HG03025 (cell line): ENCODE data around the gene TMEM233.

Experiments used
- ATAC-seq: cut with Tn5 transposase; IDR thresholded peaks from one replicate; pipeline ENCODE4 v1.9.1; 2021; ENCODE audit warnings: mild to moderate bottlenecking, moderate library complexity; ENCODE audit not compliant: unreplicated experiment, low FRiP score

TMEM233 gene

DNA sequence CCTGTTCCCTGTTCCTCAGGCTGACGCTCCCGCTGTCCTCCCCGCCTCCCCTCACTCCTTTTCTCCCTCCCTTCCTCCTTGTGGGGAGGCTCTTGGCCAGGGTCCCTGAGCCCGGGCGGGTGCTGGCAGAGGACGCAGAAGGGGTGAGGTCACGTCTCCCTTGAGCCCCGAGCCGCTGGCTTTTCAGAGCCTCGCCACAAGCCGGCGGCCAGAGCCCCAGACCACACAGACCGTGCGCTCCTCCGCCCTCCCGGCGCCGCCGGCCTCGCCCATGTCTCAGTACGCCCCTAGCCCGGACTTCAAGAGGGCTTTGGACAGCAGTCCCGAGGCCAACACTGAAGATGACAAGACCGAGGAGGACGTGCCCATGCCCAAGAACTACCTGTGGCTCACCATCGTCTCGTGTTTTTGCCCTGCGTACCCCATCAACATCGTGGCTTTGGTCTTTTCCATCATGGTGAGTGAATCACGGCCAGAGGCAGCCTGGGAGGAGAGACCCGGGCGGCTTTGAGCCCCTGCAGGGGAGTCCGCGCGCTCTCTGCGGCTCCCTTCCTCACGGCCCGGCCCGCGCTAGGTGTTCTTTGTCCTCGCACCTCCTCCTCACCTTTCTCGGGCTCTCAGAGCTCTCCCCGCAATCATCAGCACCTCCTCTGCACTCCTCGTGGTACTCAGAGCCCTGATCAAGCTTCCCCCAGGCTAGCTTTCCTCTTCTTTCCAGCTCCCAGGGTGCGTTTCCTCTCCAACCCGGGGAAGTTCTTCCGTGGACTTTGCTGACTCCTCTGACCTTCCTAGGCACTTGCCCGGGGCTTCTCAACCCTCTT, at the start of gene TMEM233:
Gene TMEM233, plus strand, starts transcription at position 197 of the 821 bp plus-strand sequence. Its CDS starts 75 bp downstream, at position 272.
- ATAC-seq, result no peak

DNA sequence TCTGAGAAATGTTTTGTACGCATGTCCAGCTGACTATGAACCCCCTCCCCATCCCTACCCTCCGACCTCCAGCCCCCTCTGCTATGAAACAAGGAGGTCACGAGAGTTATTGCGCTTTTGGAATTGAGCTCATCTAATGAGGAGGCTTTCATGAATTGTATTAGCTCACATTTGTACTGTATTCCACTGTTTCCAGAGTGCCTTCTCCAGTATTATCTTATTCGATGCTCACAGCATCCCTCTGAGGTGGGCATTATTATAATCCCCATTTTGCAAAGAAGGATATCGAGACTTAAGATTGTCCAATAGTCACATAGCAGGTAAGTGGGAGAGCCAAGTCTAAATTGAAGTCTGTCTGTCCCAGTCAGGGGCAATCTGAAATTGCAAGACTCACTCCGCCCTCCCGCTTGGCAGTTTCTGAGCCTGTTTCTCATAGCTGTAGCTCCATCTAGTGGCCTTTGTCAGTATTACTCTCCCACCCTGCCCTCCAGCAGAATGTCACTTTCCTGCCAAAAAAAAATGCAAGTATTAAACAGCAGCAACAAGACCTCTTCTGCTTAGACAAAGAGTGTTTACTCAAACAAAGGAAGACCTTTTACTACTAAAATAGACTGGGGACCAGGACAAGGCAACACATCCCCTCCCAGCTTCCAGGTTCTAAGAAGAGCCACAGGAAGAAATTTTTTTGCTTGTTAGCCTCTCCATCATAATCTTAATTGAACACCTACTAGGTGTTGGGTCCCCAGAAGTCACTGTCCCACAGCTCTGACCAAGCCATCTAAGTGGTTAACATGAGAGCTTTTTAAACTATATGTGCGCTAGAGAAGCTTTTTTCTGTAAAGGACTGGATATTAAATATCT, 48.6 kb upstream of the TMEM233 start:
- ATAC-seq, result no peak

GRCh38 chr12:119546340-119546739, 47.2 kb upstream of the TMEM233 start:
- ATAC-seq, result no peak

GRCh38 chr12:119547001-119547400, 46.6 kb upstream of the TMEM233 start:
- ATAC-seq, result no peak

DNA sequence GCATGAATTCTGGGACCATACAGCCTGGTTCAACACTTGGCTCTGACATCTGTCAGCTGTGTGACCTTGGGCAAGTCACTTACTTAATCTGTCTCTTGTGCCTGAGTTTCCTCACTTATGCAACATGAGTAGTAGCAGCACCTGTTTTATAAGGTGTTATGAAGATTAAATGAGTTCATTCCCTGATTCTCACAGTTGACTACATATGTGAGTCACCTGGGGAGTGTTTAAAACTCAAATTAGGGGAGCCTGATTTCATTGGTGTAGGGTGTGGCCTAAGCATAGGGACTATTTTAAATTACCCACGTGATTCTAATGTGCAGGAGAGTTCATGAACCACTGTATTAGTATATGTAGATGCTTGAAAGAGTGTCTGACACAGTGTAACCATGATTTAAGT, 36.7 kb upstream of the TMEM233 start:
- ATAC-seq, result no peak

- ATAC-seq, result no peak
These were observed 28.2 kb upstream of the TMEM233 start for GRCh38 chr12:119565404-119565803.

DNA sequence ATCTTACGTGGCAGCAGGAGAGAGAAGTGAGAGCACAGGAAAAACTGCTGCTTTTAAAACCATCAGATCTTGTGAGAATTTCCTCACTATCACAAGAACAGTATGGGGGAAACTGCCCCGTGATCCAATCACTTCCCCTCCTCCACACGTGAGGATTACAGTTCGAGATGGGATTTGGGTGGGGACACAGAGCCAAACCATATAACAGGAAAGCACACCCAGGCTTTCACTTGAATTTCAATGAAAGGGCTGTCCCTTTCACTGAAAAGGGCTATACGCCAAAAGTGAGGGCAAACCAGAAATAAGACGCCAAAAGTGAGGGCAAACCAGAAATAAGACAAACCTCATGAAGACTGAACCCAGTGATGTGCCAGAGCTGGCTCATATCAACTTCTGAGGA, 22.8 kb upstream of the TMEM233 start:
- no peak for ATAC-seq

DNA sequence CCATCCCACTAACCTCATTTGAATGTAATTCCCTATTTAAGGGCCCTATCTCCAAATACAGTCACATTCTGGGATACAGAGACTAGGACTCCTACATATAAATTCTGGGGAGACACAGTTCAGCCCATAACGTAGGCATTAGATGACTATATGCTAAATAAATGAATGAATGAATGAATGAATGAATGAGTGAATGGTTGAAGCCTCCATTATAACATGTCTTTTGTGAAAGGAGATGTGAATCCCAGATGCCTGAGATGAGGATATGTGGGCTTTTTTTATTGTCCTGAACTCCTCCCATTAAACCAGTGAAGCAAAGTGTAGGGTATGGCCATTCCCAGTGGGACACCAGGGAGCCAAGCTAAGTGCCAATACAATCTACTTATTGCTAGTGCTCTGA, 20.5 kb upstream of the TMEM233 start:
- ATAC-seq, result no peak

GRCh38 chr12:119574255-119574654, 19.3 kb upstream of the TMEM233 start:
- ATAC-seq, result no peak

DNA sequence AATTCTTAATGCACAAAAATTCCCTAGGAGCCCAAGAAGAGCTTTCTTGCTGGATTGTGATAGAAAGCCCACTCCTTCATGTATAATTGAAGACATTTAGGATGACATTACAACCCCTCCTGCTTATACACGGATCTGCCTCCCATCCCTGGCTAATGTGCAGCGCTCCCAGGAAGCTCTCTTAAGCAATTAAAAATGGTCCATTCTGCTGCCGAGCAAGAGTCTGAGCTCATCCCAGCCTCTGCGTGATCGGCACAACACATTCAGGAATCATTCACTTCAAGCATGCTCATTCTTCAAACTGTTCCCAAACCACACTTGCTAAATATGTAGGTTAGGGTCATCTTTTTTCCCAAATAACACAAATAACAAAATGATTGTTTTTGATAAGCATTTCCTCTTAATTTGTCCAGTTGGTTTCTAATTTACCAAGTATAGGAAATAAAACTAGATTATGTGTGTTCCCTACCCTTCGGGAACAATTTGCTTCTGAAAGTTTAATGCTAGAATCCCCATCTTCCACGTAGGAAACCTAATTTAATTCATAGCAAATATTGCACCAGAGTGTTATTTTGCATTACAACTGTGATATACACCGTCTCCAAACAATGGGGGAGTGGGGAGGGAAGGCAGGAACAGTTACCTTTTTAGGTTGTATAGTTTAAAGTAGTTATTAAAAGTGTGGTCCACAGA, 17.3 kb upstream of the TMEM233 start:
- no peak for ATAC-seq

- ATAC-seq, result no peak
These were observed 16.7 kb upstream of the TMEM233 start for GRCh38 chr12:119576915-119577314.

GRCh38 chr12:119578112-119578511, 15.5 kb upstream of the TMEM233 start:
- no peak for ATAC-seq

GRCh38 chr12:119589097-119589496, 4.5 kb upstream of the TMEM233 start:
- no peak for ATAC-seq

DNA sequence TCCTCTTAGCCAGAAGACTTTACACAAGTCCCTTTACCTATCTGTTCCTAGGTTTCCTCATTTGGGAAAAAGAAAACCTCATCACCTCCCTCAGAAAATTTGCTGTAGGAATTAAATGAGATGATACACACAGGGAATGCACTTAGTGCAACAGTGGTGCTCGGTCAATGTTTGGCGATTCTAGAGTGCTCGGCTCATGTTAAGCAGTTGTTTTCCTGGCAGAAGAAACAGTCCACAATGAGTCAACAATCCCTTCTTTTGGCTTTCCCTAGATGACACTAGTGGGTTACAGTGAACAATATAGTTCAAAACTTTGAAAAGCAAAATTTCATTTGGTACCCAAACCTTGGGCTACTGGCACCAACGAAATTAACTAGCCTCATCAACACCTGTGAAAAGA, 3.9 kb upstream of the TMEM233 start:
- ATAC-seq, result no peak

DNA sequence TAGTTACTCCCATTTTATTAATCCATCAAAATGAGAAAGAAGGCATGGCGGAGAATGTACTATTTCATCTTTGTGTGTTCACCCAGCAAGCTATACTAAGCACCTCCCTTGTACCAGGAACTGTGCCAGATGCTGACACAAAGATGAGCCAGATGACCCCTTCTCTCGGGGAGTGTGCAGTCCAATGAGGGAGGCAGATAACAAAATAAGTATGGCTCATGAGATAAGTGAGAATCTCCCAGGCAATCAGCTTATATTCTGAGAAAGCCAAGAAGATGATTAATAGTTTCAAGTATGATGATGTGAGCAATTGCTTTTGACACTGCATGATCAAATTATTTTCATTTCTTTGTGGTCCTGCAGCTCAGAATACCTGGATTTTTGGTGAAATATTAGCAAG, 1.3 kb upstream of the TMEM233 start:
- ATAC-seq, result no peak

DNA sequence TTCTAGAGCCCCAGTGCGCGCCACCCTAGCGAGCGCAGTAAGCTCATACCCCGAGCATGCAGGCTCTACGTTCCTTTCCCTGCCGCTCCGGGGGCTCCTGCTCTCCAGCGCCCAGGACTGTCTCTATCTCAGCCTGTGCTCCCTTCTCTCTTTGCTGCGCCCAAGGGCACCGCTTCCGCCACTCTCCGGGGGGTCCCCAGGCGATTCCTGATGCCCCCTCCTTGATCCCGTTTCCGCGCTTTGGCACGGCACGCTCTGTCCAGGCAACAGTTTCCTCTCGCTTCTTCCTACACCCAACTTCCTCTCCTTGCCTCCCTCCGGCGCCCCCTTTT, 791 bp downstream of the TMEM233 start:
- ATAC-seq, result no peak

DNA sequence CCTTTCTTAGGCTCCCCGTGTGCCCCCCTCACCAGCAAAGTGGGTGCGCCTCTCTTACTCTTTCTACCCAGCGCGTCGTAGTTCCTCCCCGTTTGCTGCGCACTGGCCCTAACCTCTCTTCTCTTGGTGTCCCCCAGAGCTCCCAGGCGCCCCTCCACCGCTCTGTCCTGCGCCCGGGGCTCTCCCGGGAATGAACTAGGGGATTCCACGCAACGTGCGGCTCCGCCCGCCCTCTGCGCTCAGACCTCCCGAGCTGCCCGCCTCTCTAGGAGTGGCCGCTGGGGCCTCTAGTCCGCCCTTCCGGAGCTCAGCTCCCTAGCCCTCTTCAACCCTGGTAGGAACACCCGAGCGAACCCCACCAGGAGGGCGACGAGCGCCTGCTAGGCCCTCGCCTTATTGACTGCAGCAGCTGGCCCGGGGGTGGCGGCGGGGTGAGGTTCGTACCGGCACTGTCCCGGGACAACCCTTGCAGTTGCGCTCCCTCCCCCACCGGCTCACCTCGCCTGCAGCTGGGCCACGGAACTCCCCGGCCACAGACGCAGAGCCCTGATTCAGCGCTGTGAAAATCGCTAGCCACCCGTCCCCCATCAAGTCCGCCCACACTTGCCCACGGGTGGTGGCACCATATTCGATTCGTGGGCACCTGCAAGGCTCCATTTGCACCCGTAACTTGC, 1.3 kb downstream of the TMEM233 start:
- ATAC-seq, result no peak

- ATAC-seq, result no peak
These were observed 4.6 kb downstream of the TMEM233 start for GRCh38 chr12:119598159-119598558.

DNA sequence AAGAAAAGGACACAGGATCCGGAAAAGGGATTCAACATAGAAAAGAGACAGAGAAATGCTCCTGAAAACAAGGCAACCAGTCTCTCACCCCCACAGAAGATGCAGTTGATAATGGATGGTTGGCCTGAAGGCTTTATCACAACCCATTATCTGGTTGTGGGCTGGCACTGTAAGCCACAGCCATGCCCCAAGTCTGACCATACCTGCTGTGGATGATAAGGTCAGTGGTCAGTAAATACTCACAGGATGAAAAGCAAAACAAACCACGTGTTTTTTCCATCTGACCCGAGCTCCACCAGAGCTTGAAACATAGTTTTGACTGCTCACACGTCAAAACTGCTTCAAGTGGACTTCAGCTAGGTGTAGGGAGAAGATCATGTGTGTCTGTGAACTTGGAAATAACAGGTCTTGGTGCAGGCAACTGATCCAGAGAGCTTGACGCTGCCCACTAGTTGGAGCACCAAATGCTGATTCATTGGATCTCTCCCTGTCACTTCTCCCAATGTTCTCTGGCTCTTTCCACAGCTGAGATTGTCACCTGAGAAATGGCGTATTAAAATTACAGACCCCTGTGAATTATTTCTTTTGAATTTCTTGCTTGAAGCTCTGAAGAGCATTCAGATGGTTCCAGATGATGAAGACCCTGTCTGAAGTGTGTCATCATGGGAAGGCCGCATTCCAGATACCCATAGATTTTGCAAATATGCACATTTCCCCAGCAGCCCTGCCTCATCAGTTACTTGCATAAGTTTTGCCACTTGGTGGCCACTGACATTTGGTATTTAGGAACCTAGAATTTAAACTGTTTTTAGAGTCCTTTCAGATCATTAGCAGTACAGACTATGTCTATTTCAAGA, 8.5 kb downstream of the TMEM233 start:
- no peak for ATAC-seq

GRCh38 chr12:119602734-119603094, 9.1 kb downstream of the TMEM233 start:
- ATAC-seq, result no peak
